Calu3 (cell line): ENCODE results near the gene LGALS8. TPM values are rescaled to one million over a fixed set of nuclear protein-coding genes. Genes with fewer than 3 reads are reported as not detected.

Source experiments
- BruUV-seq: library from RNA; stranded (reverse); fragments of 400-500 nt; replicated peaks from 2 replicates; lab custom pipeline; 2021; lab: Mats Ljungman, UMichigan
- CTCF ChIA-PET: fragments of 300-600 bp; sonication (Branson Sonifier 250); formaldehyde crosslinking; loops from one replicate; lab custom pipeline; 2022; ENCODE audit warnings: antibody characterized with exemption; lab: Charles Lee
- DNase-seq: peaks from one replicate; pipeline ENCODE4 v3.0.0; 2022
- H3K27ac Mint-ChIP-seq: one replicate; pipeline ENCODE4 v1.8.0; 2022; ENCODE audit warnings: mixed read lengths; ENCODE audit not compliant: unreplicated experiment
- H3K27me3 Mint-ChIP-seq: one replicate; pipeline ENCODE4 v1.8.0; 2022; ENCODE audit warnings: mixed read lengths; ENCODE audit not compliant: unreplicated experiment
- H3K36me3 Mint-ChIP-seq: one replicate; pipeline ENCODE4 v1.8.0; 2022; ENCODE audit warnings: mild to moderate bottlenecking, moderate library complexity, mixed read lengths; ENCODE audit not compliant: insufficient read depth, unreplicated experiment
- H3K4me1 Mint-ChIP-seq: one replicate; pipeline ENCODE4 v1.8.0; 2022; ENCODE audit warnings: mild to moderate bottlenecking, low read depth, mixed read lengths; ENCODE audit not compliant: unreplicated experiment
- H3K4me3 Mint-ChIP-seq: one replicate; pipeline ENCODE4 v1.8.0; 2022; ENCODE audit warnings: mild to moderate bottlenecking, low read depth, moderate library complexity, mixed read lengths; ENCODE audit not compliant: unreplicated experiment
- H3K9me3 Mint-ChIP-seq: one replicate; pipeline ENCODE4 v1.8.0; 2022; ENCODE audit warnings: low read depth, mixed read lengths; ENCODE audit not compliant: unreplicated experiment
- intact Hi-C: fragments of 100-400 bp; cut with micrococcal nuclease; formaldehyde crosslinking; loops from one replicate; pipeline ENCODE4 v1.10.0; 2022; ENCODE audit not compliant: unreplicated experiment
- total RNA-seq: library from RNA; stranded (reverse); gene quantifications from 2 replicates; pipeline ENCODE4 v1.2.3, GENCODE V29; 2022
- TF ChIP-seq, protein P1 (sequence below): fragments of 200-600 bp; IDR thresholded peaks from one replicate; pipeline ENCODE4 v1.8.0; 2022; ENCODE audit warnings: antibody characterized with exemption; ENCODE audit not compliant: unreplicated experiment

Gene LGALS8
- total RNA-seq, 1 experiment from 2014 or later: 46.5 TPM

DNA sequence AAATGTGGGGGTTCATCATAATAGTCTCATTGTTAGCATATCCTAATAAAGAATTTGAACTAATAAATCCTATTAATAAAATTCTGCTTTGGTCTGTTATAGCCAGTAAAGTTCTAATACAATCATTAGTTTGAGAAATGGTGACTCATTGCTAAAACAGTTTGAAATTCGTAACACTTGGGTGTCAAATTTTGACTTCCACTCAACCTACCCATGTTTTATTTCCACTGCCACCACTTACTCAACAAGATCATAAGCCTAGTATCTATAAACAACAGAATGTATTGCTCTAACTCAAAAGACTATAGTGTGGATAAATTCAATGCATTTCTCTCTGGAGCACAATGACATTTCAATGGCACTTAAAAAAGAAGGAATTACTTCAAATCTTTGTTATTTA is 29.1 kb downstream of the LGALS8 start:
- CTCF ChIA-PET: no interaction called here
- TF ChIP-seq, protein P1, sequence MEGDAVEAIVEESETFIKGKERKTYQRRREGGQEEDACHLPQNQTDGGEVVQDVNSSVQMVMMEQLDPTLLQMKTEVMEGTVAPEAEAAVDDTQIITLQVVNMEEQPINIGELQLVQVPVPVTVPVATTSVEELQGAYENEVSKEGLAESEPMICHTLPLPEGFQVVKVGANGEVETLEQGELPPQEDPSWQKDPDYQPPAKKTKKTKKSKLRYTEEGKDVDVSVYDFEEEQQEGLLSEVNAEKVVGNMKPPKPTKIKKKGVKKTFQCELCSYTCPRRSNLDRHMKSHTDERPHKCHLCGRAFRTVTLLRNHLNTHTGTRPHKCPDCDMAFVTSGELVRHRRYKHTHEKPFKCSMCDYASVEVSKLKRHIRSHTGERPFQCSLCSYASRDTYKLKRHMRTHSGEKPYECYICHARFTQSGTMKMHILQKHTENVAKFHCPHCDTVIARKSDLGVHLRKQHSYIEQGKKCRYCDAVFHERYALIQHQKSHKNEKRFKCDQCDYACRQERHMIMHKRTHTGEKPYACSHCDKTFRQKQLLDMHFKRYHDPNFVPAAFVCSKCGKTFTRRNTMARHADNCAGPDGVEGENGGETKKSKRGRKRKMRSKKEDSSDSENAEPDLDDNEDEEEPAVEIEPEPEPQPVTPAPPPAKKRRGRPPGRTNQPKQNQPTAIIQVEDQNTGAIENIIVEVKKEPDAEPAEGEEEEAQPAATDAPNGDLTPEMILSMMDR: no peak
- H3K27ac Mint-ChIP-seq: no peak overlapping the region

DNA sequence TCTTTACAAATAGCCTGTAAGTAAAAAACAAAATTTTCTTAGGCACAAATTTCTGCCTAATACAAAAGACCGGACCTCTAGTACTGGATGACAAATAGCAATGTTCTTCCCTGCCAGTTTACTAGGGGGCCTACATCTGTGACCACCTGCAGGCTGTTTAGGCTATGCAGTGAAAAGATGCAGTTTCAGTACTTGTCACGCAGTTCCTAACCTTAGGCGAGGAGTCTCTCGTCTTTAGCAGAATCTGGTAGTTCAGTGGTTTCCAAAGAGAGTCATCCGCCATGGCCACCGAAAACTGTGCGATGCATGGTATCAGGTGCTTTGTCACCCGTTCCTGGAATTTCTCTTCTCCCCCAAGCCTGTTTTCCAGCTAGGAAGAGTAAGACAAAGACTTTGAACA is 29.6 kb downstream of the LGALS8 start:
- intact Hi-C loops: no loop called here
- Mint-ChIP-seq H3K36me3 (peaks cover 84% of the 10 kb centered on the region), H3K27me3 (no peaks in the 10 kb centered on the region), H3K4me1 (no peaks in the 10 kb centered on the region), H3K9me3 (no peaks in the 10 kb centered on the region), H3K4me3 (no peak overlapping the region), H3K27ac (no peak overlapping the region)
- no peak for DNase-seq
- no TSS peak for BruUV-seq
- CTCF ChIA-PET: no interaction called here
- TF ChIP-seq, protein P1: no peak

More for the DNA sequence above, 29.1 kb downstream of the LGALS8 start:
- BruUV-seq: no TSS peak
- Mint-ChIP-seq H3K4me3 (no peak overlapping the region), H3K9me3 (no peaks in the 10 kb centered on the region), H3K4me1 (no peaks in the 10 kb centered on the region), H3K36me3 (peaks cover 83% of the 10 kb centered on the region), H3K27me3 (no peaks in the 10 kb centered on the region)
- no peak for DNase-seq
- intact Hi-C loops: no loop called here

DNA sequence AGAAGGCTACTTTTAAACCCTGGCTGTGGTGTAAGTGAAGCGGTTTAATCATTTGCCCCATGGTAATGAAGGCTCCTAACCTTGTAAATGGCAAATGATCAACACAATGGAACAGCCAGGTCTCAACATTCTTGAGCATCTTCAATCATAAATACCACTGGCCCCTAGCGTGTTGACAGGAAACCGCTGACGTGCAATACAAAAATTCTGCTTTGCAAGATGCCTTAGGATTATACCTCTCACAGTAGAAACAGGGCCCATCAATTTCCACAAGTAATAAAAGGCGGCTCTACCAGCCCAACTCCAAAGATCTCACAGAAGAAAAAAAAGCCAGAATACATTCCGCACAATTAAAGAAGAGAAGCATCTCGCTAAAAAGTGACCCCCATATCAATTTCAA is 32.8 kb downstream of the LGALS8 start:
- Mint-ChIP-seq H3K27me3 (no peaks in the 10 kb centered on the region), H3K4me1 (no peaks in the 10 kb centered on the region), H3K9me3 (no peaks in the 10 kb centered on the region), H3K27ac (no peak overlapping the region), H3K4me3 (no peak overlapping the region), H3K36me3 (peaks cover 54% of the 10 kb centered on the region)
- CTCF ChIA-PET: no interaction called here
- intact Hi-C loops: no loop called here
- BruUV-seq: no TSS peak
- no peak for DNase-seq
- TF ChIP-seq, protein P1: no peak

DNA sequence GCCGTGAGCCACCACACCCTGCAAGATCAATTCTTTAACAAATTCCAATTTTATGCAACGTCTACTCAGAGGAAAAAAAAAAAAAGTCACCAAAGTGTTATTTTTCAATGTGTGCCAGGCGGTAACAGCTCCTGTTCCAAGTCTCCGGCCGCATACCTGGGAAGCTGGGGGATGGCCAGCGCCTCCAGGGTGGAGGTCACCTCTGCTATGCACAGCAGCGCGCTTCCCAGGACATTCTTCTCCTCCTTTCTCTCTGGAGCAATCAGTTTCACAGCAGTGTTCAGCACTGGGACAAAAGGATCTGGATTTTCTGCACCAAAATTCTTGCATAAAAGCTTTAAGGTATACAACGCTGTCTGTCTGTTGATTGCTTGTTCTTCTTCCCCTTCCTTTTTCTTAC is 34.3 kb downstream of the LGALS8 start:
- Mint-ChIP-seq H3K27me3 (no peaks in the 10 kb centered on the region), H3K9me3 (no peaks in the 10 kb centered on the region), H3K27ac (no peak overlapping the region), H3K36me3 (peaks cover 45% of the 10 kb centered on the region), H3K4me1 (no peaks in the 10 kb centered on the region), H3K4me3 (no peak overlapping the region)
- intact Hi-C loops: no loop called here
- TF ChIP-seq, protein P1: no peak
- CTCF ChIA-PET: interaction anchor here (0.7 kb wide), 1 partner anchor 384 kb away, joined by 4 read pairs; no protein-coding TSS in a partner anchor
- no TSS peak for BruUV-seq
- DNase-seq: no peak
